ENCODE results near the gene EPHA1.

DNA sequence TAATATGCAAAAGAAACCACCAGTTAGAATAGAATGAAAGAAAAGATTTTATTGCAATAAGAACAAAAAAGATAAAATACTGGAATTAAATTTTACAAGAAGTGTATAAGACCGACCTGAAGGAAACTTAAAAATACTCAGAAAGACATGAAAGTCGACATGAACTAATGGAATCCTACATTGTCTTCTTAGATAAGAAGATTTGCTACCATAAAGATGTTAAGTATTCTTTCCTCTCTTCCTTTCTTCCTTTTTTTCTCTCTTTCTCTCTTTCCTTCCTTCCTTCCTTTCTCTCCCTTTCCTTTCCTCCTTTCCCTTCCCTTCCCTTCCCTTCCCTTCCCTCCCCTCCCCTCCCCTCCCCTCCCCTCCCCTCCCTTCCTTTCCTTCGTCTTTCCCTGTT lies 41.1 kb upstream of the EPHA1 start:
- TF ChIP-seq, protein P1, sequence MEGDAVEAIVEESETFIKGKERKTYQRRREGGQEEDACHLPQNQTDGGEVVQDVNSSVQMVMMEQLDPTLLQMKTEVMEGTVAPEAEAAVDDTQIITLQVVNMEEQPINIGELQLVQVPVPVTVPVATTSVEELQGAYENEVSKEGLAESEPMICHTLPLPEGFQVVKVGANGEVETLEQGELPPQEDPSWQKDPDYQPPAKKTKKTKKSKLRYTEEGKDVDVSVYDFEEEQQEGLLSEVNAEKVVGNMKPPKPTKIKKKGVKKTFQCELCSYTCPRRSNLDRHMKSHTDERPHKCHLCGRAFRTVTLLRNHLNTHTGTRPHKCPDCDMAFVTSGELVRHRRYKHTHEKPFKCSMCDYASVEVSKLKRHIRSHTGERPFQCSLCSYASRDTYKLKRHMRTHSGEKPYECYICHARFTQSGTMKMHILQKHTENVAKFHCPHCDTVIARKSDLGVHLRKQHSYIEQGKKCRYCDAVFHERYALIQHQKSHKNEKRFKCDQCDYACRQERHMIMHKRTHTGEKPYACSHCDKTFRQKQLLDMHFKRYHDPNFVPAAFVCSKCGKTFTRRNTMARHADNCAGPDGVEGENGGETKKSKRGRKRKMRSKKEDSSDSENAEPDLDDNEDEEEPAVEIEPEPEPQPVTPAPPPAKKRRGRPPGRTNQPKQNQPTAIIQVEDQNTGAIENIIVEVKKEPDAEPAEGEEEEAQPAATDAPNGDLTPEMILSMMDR (IDR thresholded peaks at IDR 0.05), result no peak
- no peak for TF ChIP-seq POLR2AphosphoS5 (IDR thresholded peaks at IDR 0.05)
- TF ChIP-seq EP300 (IDR thresholded peaks at IDR 0.05), result no peak
- no peak for TF ChIP-seq POLR2A (IDR thresholded peaks at IDR 0.05; ENCODE audit: low read depth)
